GM18873 (cell line): ENCODE measurements around the gene WWOX.

Source experiments
- ATAC-seq: cut with Tn5 transposase; IDR thresholded peaks from one replicate; pipeline ENCODE4 v1.9.1; 2021; ENCODE audit warnings: mild to moderate bottlenecking, moderate library complexity, moderate number of reproducible peaks; ENCODE audit not compliant: unreplicated experiment, low FRiP score

WWOX gene

DNA sequence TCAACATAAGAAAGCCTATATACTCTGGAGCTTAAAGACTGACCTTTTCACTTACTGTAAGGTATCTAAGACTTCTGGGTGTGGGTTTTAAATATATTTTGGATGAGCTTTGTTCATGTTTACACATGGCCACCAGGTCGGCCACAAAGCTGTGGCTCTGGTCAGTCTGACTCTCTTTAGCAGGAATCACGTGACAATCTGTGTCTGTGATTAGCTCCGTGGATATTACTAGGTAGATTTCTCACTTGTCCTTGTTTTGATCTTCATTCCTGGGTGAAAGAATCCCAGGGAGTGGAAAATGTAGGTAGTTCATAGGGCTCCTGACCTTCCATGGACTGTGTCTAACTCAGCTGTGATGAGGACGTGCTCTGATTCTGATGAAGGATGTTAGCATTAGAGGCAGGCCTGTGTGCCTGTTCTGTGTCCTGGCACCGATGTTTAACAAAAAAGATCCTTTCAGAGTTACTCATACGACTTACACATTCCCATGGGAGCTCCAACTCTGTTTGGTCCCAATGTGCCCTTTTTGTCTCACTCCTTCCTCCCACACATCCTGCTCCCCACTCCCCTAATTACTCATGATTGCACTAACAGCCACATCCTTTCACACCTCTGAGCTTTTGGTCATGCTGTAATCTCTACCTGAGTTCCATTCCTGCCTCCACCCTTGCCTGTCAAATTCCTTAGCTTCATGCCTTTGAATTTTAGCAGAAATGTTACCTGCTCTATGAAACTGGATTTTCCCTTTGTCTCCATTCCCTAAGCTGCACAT is 1076.0 kb downstream of the WWOX start:
- no peak for ATAC-seq

- no peak for ATAC-seq
Observed at GRCh38 chr16:79177018-79177417, 1077.6 kb downstream of the WWOX start.

- ATAC-seq = no peak
Observed at GRCh38 chr16:79181419-79181818, 1082.0 kb downstream of the WWOX start.

DNA sequence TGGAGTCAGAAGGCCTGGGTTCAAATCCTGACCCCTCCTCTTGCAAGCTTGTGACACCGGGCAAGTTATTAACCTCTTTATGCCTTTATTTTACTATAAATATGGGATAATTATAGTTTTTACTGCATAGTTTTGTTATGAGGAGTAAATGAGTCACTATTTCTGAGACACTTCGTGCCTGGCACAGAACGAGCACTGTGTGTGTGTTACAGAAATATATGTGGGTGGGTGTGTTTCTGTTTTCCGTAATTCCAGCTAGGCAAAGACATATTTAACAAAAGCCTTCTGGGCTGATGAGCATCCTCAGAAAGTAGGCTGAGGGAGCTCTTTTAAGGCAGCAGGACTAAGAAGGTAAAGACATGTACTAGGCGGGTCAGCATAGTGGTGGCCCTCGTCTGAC is 1083.2 kb downstream of the WWOX start:
- no peak for ATAC-seq

- ATAC-seq = no peak
Observed at GRCh38 chr16:79183571-79183970, 1084.1 kb downstream of the WWOX start.

DNA sequence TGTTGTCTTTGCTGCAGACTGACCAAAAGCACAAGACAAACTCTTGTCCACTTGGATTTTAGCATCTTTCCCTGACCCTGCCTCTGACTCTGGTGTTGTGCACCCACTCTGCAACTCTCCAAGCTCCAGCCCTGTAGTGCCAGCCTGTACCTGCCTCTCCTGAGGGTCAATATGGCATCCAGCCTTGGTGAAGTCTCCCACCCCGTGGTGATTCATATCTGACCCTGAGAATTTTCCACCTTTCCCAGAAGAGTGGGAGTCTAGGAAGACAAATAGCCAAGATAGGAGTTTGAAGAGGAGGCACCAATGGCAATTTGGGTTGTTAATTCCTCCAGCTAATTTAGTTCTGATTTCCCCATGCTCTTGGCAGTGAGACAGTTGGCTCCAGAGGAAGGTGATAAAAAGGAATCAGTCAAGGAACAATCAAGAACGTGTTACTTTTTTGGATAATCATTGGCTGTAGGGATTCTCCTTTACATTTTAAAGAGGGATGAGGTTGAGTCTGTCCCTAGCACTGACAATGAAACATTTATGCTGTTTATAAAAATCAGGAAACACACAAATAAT is 1085.1 kb downstream of the WWOX start:
- ATAC-seq = no peak

- no peak for ATAC-seq
Observed at GRCh38 chr16:79185711-79186110, 1086.3 kb downstream of the WWOX start.

- ATAC-seq = no peak
Observed at GRCh38 chr16:79186196-79186595, 1086.7 kb downstream of the WWOX start.

DNA sequence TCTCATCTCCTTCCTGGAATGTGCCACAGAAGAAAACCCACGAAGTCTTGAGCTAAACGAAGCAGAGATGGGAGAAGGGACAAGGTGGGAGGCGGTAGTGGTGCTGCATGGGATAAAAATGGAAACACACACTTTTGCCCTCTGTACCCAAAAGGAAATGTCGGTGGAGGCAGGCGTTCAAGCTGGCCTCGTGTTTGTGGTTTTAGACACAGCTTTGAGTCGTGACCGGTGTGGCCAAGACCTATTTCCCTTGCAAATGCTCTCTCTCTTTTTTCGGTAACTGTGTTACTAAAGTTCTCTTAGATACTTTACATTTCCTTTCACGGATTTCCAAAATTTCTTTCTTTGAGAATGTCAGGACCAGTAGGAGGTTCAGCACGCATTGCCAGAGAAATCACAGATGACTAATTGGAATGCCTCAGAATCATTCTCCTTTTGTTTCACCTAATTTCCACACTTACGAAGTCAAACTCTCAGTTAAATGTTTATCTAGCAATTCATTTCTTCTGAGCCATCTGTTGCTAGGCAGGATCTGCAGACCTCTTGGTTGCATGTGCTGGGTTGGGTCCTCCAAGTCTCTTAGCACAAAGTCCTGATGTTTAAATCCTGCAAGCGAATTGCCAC is 1088.8 kb downstream of the WWOX start:
- no peak for ATAC-seq

DNA sequence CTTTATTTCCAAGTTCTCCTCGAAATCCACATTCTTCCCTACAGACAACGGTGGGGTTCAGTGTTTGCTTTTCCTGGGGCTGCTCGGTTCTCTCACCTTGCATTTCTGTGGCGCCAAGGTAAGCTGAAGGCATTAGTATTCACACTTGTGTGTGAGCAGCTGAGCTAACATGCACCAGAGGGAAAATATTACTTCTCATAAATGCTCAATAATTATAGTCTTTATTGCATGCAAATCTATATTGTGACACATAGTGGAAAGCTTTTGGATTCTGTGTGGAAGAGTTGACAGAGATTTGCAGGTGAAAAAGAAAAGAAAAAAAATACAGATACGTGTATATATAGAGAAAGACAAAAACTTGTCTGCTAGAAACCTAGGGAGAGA is 1089.3 kb downstream of the WWOX start:
- ATAC-seq = no peak

DNA sequence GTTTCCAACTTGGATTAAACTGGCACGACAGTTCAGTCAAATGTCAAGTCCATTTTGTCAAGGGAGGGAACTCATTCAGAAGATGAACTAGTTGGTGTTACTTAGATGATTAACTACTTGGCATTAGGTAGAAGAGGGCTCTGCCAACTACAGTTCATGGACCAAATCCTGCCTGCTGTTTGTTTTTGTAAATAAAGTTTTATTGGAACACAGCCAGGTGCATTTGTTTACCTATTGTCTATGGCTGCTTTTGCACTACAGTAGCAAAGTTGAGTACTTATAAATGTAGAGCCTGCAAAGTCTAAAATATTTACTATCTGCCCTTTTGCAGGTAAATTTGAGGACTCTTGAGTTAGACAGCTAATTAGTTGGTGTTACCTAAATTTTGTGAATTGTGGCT is 1091.1 kb downstream of the WWOX start:
- no peak for ATAC-seq

- ATAC-seq = no peak
Observed at GRCh38 chr16:79191933-79192332, 1092.5 kb downstream of the WWOX start.

DNA sequence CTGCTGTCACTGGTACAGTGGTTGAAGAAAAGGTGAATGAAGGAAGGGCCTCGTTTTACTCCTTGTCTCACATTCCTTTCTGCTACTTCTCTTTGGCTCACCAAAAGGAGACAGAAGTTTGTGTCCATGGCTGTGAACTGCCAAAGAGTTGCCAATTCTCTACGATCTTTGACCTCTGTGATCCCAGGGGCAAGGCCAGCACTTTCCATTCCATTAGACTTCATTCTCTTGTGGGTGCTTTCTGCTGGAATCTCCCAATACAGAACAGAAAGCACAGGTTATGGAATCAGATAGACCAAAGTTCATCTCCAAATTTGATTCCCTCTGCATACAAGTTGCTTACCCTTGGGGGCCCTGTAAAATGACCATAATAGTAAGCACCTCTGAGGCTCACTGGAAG is 1093.5 kb downstream of the WWOX start:
- no peak for ATAC-seq

- ATAC-seq = no peak
Observed at GRCh38 chr16:79194291-79194690, 1094.8 kb downstream of the WWOX start.

DNA sequence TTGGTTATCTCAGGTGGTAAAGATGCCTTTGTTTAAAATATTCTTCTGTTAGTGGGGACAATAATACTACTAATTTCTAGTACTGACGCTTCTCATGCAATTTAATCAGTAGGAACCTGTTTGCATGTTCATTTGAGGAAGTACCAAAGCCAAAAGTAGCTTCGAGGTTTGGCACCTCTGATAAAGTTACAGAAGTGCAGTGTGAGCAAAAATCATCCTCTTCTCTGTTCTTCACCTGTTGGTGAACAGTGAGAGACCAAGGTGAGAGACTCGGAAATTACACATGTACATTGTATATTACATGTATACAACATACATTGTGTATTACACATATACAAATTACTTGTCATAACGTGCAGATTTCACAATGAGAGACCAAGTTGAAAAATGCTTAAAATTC is 1096.5 kb downstream of the WWOX start:
- no peak for ATAC-seq

- ATAC-seq = no peak
Observed at GRCh38 chr16:79201436-79201835, 1102.0 kb downstream of the WWOX start.

DNA sequence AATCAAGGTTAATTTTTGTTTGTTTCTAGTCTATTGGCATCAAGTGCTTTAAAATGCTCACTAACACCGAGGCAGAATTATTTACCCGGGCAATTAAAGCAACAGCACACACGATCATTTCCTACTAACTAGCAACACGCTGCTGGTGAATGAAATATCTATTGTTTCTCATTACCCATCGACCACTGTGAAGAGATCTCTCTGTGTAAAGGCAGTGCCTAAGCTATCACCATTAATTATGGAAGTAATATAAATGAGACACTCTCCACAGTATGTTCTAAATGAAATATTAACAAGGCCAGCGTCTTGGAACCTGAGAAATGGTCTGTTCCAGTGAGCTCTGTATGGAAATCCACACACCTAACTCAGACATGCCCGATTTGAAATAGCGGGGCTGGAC is 1103.5 kb downstream of the WWOX start:
- ATAC-seq = no peak

DNA sequence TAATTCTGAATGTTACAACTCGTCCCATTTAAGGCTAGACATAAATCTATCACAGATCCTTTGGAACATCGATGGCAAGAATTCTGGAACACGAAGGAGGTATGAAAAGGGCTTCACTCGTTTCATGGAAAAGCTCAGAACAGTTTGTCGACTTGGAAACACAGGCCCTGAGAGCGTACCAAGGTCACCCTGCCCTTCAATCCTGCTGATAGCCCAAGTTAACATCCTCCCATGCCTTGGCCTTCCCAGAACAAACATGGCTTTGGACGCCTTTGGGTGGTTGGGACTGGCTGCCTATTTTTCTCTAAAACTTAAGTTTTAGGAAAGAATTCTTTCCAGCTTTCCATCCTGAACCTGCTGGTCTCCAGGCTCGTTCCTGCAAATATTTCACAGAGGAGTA is 1105.0 kb downstream of the WWOX start:
- no peak for ATAC-seq

DNA sequence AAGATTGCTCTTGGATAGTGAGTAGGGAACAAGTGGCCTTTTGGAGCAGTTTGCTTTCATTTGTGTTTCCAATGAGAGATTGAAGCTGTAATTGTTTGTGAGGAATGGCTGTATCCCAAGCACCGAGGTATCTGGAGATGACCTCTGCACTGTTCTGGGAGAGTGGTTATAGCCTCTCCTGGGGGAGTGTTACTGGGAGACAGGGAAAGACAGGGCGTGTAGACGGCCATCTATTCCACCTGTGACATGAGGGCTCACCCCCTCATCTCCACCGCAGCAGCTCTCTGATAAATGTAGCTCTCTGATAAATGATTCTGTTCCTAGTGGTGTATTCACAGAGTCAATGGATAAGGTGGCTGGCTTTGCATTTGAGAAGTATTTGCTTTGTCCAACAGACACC is 1107.4 kb downstream of the WWOX start:
- ATAC-seq = no peak

- ATAC-seq = no peak
Observed at GRCh38 chr16:79209308-79209707, 1109.9 kb downstream of the WWOX start.

GRCh38 chr16:79210607-79211006 is 1111.2 kb downstream of the WWOX start:
- no peak for ATAC-seq

- no peak for ATAC-seq
Observed at GRCh38 chr16:79211586-79211985, 1112.1 kb downstream of the WWOX start.
